Astrocyte (in vitro differentiated cells and primary cell): ENCODE data around the gene PPP1R16B.

Experiments
- CTCF ChIP-seq: IDR thresholded peaks from 2 replicates; pipeline ENCODE4 v1.5.1; 2011; ENCODE audit warnings: low read depth, mild to moderate bottlenecking, inconsistent platforms, low read length, moderate library complexity; ENCODE audit not compliant: insufficient read depth
- EZH2 ChIP-seq: IDR thresholded peaks from 2 replicates; pipeline ENCODE4 v1.6.1; 2012; ENCODE audit warnings: mild to moderate bottlenecking, low read length, inconsistent platforms; ENCODE audit not compliant: insufficient read depth

DNA sequence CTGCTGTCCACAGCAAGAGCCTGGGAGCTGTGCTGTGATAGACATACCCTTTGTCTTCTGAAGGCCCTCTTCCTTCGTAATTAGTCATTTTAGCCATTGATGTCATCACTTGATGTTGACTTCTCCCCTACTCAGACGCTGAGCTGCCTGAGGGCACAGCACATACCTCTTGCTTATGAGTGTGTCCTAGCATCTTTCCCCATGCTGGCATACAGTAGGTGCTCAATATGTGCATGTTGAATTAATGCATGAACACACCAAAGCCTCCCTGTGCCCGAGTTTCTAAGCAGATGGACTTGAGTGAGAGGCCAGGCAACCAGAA lies 85.0 kb downstream of the PPP1R16B start:
- TF ChIP-seq CTCF: no peak
- TF ChIP-seq EZH2: no peak
